GM21360 (cell line): Measurements from ENCODE around the gene TFAP2A.

Experiments
- ATAC-seq: cut with Tn5 transposase; IDR thresholded peaks from one replicate; pipeline ENCODE4 v1.9.1; 2021; ENCODE audit warnings: mild to moderate bottlenecking, moderate library complexity; ENCODE audit not compliant: unreplicated experiment

The TFAP2A gene

GRCh38 chr6:10402648-10403311, 12.1 kb downstream of the TFAP2A start:
- ATAC-seq: no peak

- no peak for ATAC-seq
Observed at GRCh38 chr6:10401632-10402223, 13.1 kb downstream of the TFAP2A start.

GRCh38 chr6:10401004-10401536, 13.8 kb downstream of the TFAP2A start:
- ATAC-seq: no peak

GRCh38 chr6:10400330-10400729, 14.5 kb downstream of the TFAP2A start:
- ATAC-seq: no peak

GRCh38 chr6:10399451-10399850, 15.4 kb downstream of the TFAP2A start:
- no peak for ATAC-seq

GRCh38 chr6:10398446-10399218, 16.2 kb downstream of the TFAP2A start:
- ATAC-seq: no peak

GRCh38 chr6:10397756-10398445, 17.0 kb downstream of the TFAP2A start:
- no peak for ATAC-seq

- ATAC-seq: no peak
Observed at GRCh38 chr6:10396785-10397184, 18.1 kb downstream of the TFAP2A start.

- ATAC-seq: no peak
Observed at GRCh38 chr6:10395704-10396546, 18.9 kb downstream of the TFAP2A start.

GRCh38 chr6:10395171-10395703, 19.6 kb downstream of the TFAP2A start:
- no peak for ATAC-seq

GRCh38 chr6:10393544-10394225, 21.2 kb downstream of the TFAP2A start:
- no peak for ATAC-seq

GRCh38 chr6:10391799-10392198, 23.1 kb downstream of the TFAP2A start:
- no peak for ATAC-seq

GRCh38 chr6:10391299-10391630, 23.6 kb downstream of the TFAP2A start:
- ATAC-seq: no peak

GRCh38 chr6:10390495-10391298, 24.2 kb downstream of the TFAP2A start:
- no peak for ATAC-seq

- ATAC-seq: no peak
Observed at GRCh38 chr6:10389739-10390494, 25.0 kb downstream of the TFAP2A start.

- ATAC-seq: no peak
Observed at GRCh38 chr6:10386756-10387654, 27.9 kb downstream of the TFAP2A start.

GRCh38 chr6:10386220-10386619, 28.7 kb downstream of the TFAP2A start:
- no peak for ATAC-seq
